PC-3 (cell line): ENCODE results near the gene SLC1A7.

Experiments
- CTCF ChIP-seq: fragments of 300-600 bp; sonication (generic); conservative IDR thresholded peaks from 2 replicates; pipeline ENCODE4 v1.5.1; 2017; ENCODE audit warnings: antibody characterized with exemption, low read depth, mild to moderate bottlenecking, low read length
- EZH2 ChIP-seq: fragments of 300-600 bp; sonication (generic); IDR thresholded peaks from one replicate; pipeline ENCODE4 v1.6.1; 2017; ENCODE audit warnings: antibody characterized with exemption, mild to moderate bottlenecking, low read length; ENCODE audit not compliant: unreplicated experiment
- EZH2phosphoT487 ChIP-seq: fragments of 300-600 bp; sonication (generic); IDR thresholded peaks from 2 replicates; pipeline ENCODE4 v1.6.1; 2018; ENCODE audit warnings: mild to moderate bottlenecking, antibody characterized with exemption, low read length, borderline replicate concordance

- TF ChIP-seq CTCF: peak; percentile 65
- no peak for TF ChIP-seq EZH2
- TF ChIP-seq EZH2phosphoT487: no peak
Measured at GRCh38 chr1:53176452-53177208, 34.2 kb upstream of the SLC1A7 start.
